Mesodermal cell (in vitro differentiated cells): ENCODE data around the gene TESPA1.
"Not testable (repeated sequence)": the region's sequence is repeated elsewhere in the genome, so short reads cannot be mapped to it uniquely, and the experiment has no call there.

Experiments used
- H3K27ac ChIP-seq: 2 replicates; pipeline ENCODE4 v1.7.0; 2013; ENCODE audit warnings: mild to moderate bottlenecking, low read depth, low read length, moderate library complexity; ENCODE audit not compliant: severe bottlenecking
- H3K36me3 ChIP-seq: 2 replicates; pipeline ENCODE4 v1.7.1; 2013; ENCODE audit warnings: mild to moderate bottlenecking, low read length, moderate library complexity; ENCODE audit not compliant: control insufficient read depth, insufficient read depth
- H3K4me1 ChIP-seq: one replicate; pipeline ENCODE4 v1.7.1; 2013; ENCODE audit warnings: mild to moderate bottlenecking, low read length; ENCODE audit not compliant: insufficient read depth, control insufficient read depth, poor library complexity, severe bottlenecking
- H3K4me3 ChIP-seq: 2 replicates; pipeline ENCODE4 v1.7.0; 2013; ENCODE audit warnings: low read length, control low read depth, mild to moderate bottlenecking; ENCODE audit not compliant: insufficient read depth, poor library complexity, severe bottlenecking; ENCODE audit errors: extremely low read depth
- H3K9me3 ChIP-seq: 2 replicates; pipeline ENCODE4 v1.7.1; 2013; ENCODE audit warnings: mild to moderate bottlenecking, low read length, moderate library complexity; ENCODE audit not compliant: control insufficient read depth
- WGBS, 2 experiments: methylation state at CpG; one replicate each; pipeline ENCODE4 v1.1.5; 2013; ENCODE audit warnings: missing lambda C conversion rate in 2 of 2; ENCODE audit not compliant: insufficient coverage in 2 of 2; 5-methylcytosine and 5-hydroxymethylcytosine counted together

TESPA1 gene

GRCh38 chr12:54945082-54945481 lies 39.5 kb downstream of the TESPA1 start:
- 91 to 100% methylated on average over 2 of the region's 2 CpGs for WGBS, 2 experiments
- Histone ChIP-seq H3K4me3 (no peak overlapping the region), H3K36me3 (no peaks in the 10 kb centered on the region), H3K4me1 (no peaks in the 10 kb centered on the region), H3K27ac (no peak overlapping the region), H3K9me3 (no peaks in the 10 kb centered on the region)

- 88 to 92% methylated on average over 1 to 3 of the region's 4 CpGs for WGBS, 2 experiments
- not testable (repeated sequence) for H3K4me1 ChIP-seq, H3K27ac ChIP-seq, H3K9me3 ChIP-seq, H3K4me3 ChIP-seq, H3K36me3 ChIP-seq
These were observed 41.3 kb downstream of the TESPA1 start for GRCh38 chr12:54943292-54943691.

- no peaks in the 10 kb centered on the region for H3K9me3 ChIP-seq
- H3K36me3 ChIP-seq, result no peaks in the 10 kb centered on the region
- H3K27ac ChIP-seq, result no peak overlapping the region
- no peak overlapping the region for H3K4me3 ChIP-seq
- WGBS, 2 experiments, result 86 to 100% methylated on average over 1 to 2 of the region's 3 CpGs
- H3K4me1 ChIP-seq, result no peaks in the 10 kb centered on the region
These were observed 42.9 kb downstream of the TESPA1 start for GRCh38 chr12:54941659-54942058.

DNA sequence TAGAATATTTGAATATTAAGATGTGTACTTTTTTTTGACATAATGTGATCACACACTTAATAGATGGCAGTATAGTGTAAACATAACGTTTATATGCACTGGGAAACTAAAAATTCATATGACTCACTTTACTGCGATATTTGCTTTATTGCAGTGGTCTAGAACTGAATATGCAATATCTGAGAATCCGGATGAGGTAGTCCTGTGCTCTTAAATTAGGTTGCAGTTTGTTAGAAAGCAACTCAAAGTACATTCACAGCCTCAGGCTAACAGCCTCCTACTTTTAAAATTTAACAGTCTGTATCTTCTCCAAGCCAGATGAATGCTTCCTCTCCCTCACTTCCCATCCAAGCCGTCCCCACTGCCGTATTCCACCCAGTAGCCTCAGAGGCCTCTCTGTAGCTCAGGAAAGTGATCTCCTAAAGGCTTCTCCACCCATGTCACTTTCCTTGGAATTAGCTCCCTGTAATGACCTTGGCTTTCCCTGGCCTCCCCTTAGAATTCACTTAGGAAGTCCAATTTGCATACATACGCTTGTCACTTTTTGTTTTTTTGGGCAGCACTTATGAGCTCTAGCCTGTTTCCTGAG lies 43.7 kb downstream of the TESPA1 start:
- Histone ChIP-seq H3K4me3 (no peak overlapping the region), H3K27ac (no peak overlapping the region), H3K36me3 (no peaks in the 10 kb centered on the region), H3K9me3 (no peaks in the 10 kb centered on the region), H3K4me1 (peaks cover 2% of the 10 kb centered on the region)
- WGBS, 2 experiments, result 86 to 91% methylated on average over 3 to 5 of the region's 6 CpGs

DNA sequence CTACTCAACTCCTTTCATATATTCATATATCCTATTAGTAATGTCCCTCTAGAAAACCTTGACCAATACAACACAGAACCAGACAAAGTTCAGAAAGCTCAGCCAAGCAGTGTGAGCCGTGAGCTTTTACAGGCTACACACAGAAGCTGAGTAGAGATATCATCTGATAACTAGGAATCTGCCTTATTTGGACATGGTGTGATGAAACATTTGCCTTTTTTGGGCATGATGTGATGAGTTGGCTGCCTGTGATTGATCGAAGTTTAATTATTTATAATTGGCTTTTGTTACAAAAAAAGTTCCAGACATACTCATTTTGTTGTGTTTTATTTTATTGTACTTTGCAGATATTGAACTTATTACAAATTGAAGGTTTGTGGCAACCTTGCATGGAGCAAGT lies 46.6 kb downstream of the TESPA1 start:
- Histone ChIP-seq H3K4me3 (no peak overlapping the region), H3K27ac (no peak overlapping the region), H3K4me1 (peaks cover 7% of the 10 kb centered on the region), H3K36me3 (no peaks in the 10 kb centered on the region), H3K9me3 (no peaks in the 10 kb centered on the region)
- no CpG with 5 or more reads among the region's 2 CpGs for WGBS, 2 experiments

DNA sequence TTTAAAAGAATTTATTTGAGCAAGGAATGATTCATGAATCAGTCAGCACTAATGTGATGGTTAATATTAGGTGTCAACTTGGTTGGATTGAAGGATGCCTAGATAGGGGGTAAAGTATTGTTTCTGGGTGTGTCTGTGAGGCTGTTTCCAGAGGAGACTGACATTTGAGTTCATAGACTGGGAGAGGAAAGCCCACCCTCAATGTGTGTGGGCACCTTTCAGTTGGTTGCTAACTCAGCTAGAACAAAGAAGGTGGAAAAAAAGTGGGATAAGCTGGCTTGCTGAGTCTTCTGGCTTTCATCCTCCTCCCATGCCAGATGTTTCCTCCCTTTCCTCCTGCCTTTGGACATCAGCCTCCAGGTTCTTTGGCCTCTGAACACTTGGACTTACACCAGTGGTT lies 47.2 kb downstream of the TESPA1 start:
- Histone ChIP-seq H3K36me3 (no peaks in the 10 kb centered on the region), H3K4me3 (no peak overlapping the region), H3K27ac (no peak overlapping the region), H3K9me3 (no peaks in the 10 kb centered on the region), H3K4me1 (peaks cover 7% of the 10 kb centered on the region)

DNA sequence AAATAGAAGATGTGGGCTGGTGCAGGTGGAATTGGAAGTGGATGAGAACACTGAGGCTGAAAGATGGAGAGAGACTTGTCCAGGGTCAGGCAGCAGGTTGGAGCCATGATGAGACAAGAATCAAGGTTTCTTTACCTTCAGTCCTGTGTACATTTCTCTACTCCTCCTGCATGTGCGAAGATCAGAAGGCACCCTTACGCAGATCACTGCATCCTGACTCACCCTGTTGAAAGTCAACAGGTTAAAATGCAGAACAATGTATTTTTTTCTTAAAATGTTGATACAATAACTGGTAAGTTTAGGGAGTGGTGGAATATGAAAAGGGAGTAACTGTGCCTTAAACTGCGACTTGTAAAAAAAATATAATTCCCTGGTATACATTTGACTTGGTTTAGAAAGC lies 47.8 kb downstream of the TESPA1 start:
- H3K4me1 ChIP-seq, result peaks cover 7% of the 10 kb centered on the region
- no peaks in the 10 kb centered on the region for H3K36me3 ChIP-seq
- WGBS, 2 experiments, result 83% methylated on average over 2 of the region's 3 CpGs; no CpG with 5 or more reads in 1 of the 2 experiments

DNA sequence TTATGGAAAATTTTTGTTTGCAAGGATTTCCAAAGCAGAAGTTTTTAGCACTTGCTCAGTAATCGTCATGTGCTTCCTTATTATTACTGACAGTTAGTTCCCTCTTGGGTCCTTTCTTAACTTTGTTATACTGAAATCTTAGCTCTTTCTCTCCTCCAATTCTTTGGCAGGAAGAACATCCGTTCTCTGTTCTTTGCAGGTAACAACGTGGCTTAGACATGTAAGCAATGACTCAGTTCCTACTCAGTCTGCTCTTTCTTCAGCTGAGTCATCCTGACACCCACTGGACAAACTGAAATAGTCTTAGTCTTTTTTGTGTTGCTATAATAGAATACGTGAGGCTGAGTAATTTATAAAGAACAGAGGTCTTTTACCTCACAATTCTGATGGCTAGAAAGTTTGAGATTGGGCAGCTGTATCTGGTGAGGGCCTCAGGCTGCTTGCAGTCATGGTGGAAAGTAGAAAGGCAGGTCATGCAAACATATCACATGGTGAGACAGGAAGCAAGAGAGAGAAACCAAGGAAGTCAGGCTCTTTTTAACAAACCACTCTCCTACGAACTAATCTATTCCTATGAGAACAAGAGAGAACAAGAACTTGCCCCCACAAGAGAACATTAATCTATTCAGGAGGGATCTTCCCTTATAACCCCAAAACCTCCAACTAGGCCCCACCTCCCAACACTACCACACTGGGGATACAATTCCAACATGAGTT lies 49.2 kb downstream of the TESPA1 start:
- H3K4me1 ChIP-seq, result peaks cover 7% of the 10 kb centered on the region
- H3K27ac ChIP-seq, result peak overlapping the region; percentile 60
- H3K4me3 ChIP-seq, result no peak overlapping the region
- WGBS, 2 experiments, result 60 to 79% methylated on average over 3 to 4 of the region's 5 CpGs
- no peaks in the 10 kb centered on the region for H3K36me3 ChIP-seq
- H3K9me3 ChIP-seq, result peaks cover 4% of the 10 kb centered on the region

More for the DNA sequence above, 47.8 kb downstream of the TESPA1 start:
- H3K9me3 ChIP-seq, result no peaks in the 10 kb centered on the region
- no peak overlapping the region for H3K4me3 ChIP-seq
- no peak overlapping the region for H3K27ac ChIP-seq

DNA sequence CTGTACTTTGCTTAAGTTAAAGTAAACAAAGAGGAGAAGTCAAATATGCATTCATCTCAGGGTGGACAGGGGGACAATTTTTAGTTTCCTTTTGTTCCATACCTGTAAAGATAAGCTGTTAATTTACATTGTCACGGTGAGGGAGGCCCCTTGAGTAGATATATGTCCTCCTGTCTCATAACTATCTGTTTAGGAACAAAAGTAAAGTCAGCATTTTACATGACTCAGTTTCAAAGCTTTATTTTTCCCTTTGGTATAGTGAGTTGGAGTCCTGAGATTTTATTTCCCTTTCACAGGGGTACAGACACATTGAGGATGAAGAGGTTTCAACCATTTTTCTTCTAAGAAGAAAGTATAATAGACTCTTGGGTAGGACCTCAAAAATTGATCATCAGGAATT lies 50.1 kb downstream of the TESPA1 start:
- no CpG with 5 or more reads among the region's 1 CpG for WGBS, 2 experiments

DNA sequence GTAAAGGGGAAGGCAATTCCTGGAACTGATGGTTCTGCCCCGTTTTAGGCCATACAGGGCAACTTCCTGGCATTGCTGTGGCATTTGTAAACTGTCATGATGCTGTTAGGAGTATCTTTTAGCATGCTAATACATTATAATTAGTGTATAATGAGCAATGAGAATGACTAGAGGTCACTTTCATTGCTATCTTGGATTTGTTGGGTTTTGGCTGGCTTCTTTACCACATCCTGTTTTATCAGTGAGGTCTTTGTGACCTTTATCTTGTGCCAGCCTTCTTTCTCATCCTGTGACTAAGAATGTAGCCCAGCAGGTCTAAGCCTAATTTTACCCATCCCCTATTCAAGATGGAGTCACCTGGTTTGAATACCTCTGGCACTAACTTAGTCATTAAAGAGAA lies 51.2 kb downstream of the TESPA1 start:
- 75 to 83% methylated on average over 1 of the region's 1 CpG for WGBS, 2 experiments
- H3K4me1 ChIP-seq, result peaks cover 7% of the 10 kb centered on the region
- peaks cover 10% of the 10 kb centered on the region for H3K9me3 ChIP-seq
- no peak overlapping the region for H3K4me3 ChIP-seq
- no peak overlapping the region for H3K27ac ChIP-seq
- H3K36me3 ChIP-seq, result no peaks in the 10 kb centered on the region

More for the DNA sequence above, 50.1 kb downstream of the TESPA1 start:
- Histone ChIP-seq H3K27ac (no peak overlapping the region), H3K4me1 (peaks cover 7% of the 10 kb centered on the region), H3K9me3 (peaks cover 7% of the 10 kb centered on the region), H3K4me3 (no peak overlapping the region), H3K36me3 (no peaks in the 10 kb centered on the region)

- WGBS, 2 experiments, result no CpG with 5 or more reads among the region's 2 CpGs
- H3K27ac ChIP-seq, result no peak overlapping the region
- peaks cover 7% of the 10 kb centered on the region for H3K4me1 ChIP-seq
- no peak overlapping the region for H3K4me3 ChIP-seq
- H3K9me3 ChIP-seq, result peaks cover 10% of the 10 kb centered on the region
- H3K36me3 ChIP-seq, result no peaks in the 10 kb centered on the region
These were observed 51.9 kb downstream of the TESPA1 start for GRCh38 chr12:54932691-54933090.
